GM19025 (cell line): Measurements from ENCODE around the gene EBP.
A peak's percentile ranks its signal among the peaks of the same experiment; 100 is the strongest.

Source experiments
- ATAC-seq: cut with Tn5 transposase; IDR thresholded peaks from one replicate; pipeline ENCODE4 v1.9.1; 2021; ENCODE audit warnings: mild to moderate bottlenecking, low read depth, moderate library complexity; ENCODE audit not compliant: unreplicated experiment

EBP gene

GRCh38 chrX:48521353-48522243, at the start of gene EBP:
TSS of gene EBP (plus strand) at chrX:48521808. CDS start at chrX:48523772, 1,964 bp downstream.
- ATAC-seq = peak; percentile 99

GRCh38 chrX:48472225-48472624, 49.4 kb upstream of the EBP start:
- ATAC-seq = no peak

GRCh38 chrX:48472851-48473703, 48.5 kb upstream of the EBP start:
- no peak for ATAC-seq

- ATAC-seq = no peak
Observed at GRCh38 chrX:48473704-48473990, 48.0 kb upstream of the EBP start.

GRCh38 chrX:48474127-48474526, 47.5 kb upstream of the EBP start:
- ATAC-seq = no peak

GRCh38 chrX:48474581-48474980, 47.0 kb upstream of the EBP start:
- no peak for ATAC-seq

- ATAC-seq = no peak
Observed at GRCh38 chrX:48475296-48475695, 46.3 kb upstream of the EBP start.

GRCh38 chrX:48475774-48476577, 45.6 kb upstream of the EBP start, which contains the start of gene FTSJ1:
TSS of gene FTSJ1 (plus strand) at chrX:48476199. CDS start at chrX:48478048, 1,849 bp downstream.
- peak; percentile 87 for ATAC-seq

- ATAC-seq = no peak
Observed at GRCh38 chrX:48476919-48477318, 44.7 kb upstream of the EBP start.

- no peak for ATAC-seq
Observed at GRCh38 chrX:48477960-48478755, 43.5 kb upstream of the EBP start.

- no peak for ATAC-seq
Observed at GRCh38 chrX:48478806-48479205, 42.8 kb upstream of the EBP start.

GRCh38 chrX:48480142-48480541, 41.5 kb upstream of the EBP start:
- ATAC-seq = no peak

- no peak for ATAC-seq
Observed at GRCh38 chrX:48480583-48480982, 41.0 kb upstream of the EBP start.

- no peak for ATAC-seq
Observed at GRCh38 chrX:48482526-48482925, 39.1 kb upstream of the EBP start.

- ATAC-seq = no peak
Observed at GRCh38 chrX:48487362-48487798, 34.2 kb upstream of the EBP start.

- no peak for ATAC-seq
Observed at GRCh38 chrX:48488034-48488433, 33.6 kb upstream of the EBP start.

GRCh38 chrX:48489296-48489695, 32.3 kb upstream of the EBP start:
- no peak for ATAC-seq

- no peak for ATAC-seq
Observed at GRCh38 chrX:48489892-48490291, 31.7 kb upstream of the EBP start.

- ATAC-seq = no peak
Observed at GRCh38 chrX:48490661-48491060, 30.9 kb upstream of the EBP start.

GRCh38 chrX:48491809-48492208, 29.8 kb upstream of the EBP start:
- no peak for ATAC-seq
